GM18502 (cell line): ENCODE measurements around the gene TLL1.

Source experiments
- ATAC-seq: cut with Tn5 transposase; IDR thresholded peaks from one replicate; pipeline ENCODE4 v1.9.1; 2021; ENCODE audit warnings: mild to moderate bottlenecking; ENCODE audit not compliant: unreplicated experiment, poor library complexity

TLL1 gene

DNA sequence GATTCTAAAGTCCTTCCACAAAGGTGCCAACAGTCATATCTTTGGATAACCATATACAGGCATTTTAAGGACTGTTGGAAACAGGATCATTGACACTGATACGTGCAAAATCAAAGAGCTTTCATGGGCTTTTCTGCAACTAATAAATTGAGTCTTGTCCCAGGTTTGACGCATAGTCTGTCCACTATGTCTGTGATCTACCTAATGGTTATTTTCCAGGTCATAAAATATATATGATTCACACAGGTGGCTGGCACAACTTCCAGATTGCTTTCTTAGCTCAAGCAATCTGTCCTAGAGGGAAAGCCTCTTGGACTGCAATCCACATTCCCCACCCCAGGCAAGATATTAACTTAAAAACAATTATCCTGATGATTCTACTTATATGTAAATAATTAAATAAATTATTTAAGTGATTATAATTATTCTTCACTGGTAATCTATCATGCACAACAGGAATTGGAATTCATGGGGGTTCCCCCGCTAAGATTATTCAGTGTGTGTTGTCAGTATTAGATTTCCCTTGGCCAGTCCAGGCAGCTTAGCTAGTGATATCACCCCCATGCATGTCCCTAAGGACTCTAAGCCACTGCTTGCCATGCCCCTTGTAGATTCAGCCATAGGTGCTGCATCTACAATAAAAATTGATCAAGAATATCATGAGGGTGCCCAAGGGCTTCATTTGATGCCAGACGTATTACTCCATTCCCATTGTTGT lies 97.8 kb downstream of the TLL1 start:
- ATAC-seq, result no peak

DNA sequence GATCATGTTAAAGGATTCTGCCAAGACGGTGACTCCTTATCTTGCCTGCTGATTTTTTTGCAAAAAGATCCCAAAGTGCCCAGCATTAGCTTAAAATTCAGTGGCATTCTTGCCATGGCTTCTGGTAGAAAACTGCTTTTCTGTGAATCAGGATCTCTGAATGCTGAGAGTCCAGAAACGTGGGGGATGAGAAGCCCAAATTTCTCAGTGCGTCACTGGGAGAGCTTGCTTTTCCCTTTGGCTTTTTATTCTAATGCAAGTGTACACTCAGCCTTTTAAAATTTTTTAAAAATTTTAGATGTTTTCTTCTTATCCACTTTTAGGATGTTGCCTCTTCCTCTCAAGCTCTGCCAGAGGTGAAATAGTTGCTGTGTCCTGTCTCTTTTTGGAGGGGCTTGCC lies 98.4 kb downstream of the TLL1 start:
- no peak for ATAC-seq

DNA sequence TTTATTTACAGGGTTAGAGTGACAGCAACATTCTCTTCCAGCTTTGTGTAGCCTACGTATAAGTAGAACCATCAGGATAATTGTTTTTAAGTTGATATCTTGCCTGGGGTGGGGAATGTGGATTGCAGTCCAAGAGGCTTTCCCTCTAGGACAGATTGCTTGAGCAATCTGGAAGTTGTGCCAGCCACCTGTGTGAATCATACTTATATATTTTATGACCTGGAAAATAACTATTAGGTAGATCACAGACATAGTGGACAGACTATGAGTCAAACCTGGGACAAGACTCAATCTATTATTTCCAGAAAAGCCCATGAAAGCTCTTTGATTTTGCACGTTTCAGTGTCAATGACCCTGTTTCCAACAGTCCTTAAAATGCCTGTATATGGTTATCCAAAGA lies 98.9 kb downstream of the TLL1 start:
- no peak for ATAC-seq

DNA sequence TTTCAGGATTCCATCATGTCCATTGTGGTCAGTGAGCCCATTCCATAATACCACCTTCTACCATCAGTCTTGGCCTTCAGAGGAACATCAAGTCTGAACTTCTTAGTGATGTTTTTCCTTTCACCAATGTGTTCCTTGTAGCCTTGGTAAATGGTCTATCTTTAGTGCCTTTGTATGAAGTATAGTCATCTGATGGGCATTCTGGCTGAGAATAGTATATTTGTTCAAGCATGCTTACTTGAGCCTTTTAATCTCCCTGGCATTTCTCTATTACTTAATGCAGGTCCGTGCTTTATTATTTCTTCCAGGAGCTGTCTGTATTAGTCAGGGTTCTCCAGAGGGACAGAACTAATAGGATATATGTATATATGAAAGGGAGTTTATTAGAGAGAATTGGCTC lies 99.7 kb downstream of the TLL1 start:
- ATAC-seq, result no peak

DNA sequence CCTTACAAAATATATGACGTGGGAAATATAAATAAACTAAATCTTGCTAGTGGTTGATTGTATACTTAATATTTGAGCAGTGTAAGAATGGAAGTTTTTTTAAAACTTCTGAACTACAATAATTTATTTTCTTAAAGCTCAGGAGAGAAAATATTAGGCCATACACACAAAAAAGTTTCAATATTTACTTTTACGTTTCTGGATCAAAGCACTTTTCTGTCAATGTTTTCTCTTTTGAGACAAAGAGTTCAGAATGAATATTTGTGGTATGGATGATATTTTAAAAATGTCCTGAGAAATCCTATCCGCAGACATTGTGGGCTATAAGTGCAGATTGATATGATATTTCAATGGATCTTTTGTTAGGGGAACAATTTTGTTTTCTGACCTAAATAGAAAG lies 109.9 kb downstream of the TLL1 start:
- no peak for ATAC-seq

DNA sequence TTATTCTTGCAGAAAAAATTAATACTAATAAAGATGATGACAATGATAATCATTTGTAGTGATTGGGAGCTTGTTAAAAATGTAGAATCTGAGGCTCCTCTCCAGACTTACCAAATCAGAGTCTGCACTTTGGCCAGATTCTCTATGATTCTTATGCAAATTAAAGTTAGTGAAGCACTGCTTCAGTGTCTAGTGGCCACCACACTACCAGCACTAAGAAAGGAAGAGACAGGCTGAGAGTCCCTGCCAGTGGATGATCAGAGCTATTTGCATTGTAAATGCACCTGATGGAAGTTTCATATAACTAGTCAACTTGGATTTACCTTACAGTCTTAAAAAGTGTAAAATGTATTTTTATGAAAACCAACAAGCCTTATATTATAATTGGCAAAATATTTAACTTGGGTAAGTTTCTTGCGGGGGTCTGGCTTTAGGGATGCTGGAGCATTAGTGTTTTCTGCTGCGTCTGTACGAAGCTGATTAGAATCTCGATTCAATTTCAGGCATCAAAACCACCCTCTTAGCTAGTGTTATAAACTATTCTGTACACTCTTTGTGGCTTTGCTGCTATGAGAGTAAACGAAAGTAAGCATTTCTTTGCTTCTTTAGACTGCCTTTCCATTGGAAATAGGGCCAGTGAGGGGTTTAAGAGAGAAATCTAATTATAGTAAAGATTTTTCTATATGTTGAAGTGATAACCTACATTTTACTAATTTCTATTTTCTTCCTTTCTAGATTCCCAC lies 114.1 kb downstream of the TLL1 start:
- ATAC-seq, result no peak

DNA sequence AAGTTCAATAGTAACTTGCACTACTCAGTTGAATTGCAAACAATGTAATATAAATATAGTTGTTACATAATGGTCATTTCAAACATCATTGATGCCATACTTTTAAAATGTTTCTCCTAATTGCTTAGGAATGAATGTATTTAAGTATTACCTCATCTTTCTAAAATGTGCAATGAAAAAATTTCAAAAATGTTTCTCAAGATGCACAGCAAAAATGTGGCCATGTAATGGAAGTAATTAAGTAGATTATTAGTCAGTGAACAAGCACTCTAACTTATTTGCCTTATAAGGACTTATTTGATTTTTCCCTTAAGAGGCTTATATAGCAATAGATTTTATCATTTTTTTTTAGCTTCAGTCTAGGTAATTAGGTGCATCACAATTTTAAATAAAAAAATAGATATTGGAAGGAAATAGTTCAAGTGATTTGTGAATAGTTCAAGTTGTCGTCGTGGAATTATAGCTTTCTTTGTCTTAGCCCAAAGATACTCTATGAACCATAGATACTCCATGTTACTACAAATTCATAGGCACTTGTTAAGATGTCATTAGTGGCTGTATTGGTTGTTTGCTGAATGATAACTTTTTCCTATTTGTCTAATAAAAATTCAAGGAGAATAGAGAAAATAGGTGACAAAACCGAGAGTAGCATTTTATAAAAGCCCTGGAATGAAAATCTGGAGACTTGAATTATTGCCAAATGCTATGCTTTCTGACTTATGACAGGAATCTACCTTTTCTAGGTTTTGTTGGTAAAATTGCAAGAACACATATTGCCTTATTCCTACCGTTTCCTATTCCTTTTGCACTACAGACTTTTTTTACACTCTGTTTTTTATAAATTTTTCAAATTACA lies 118.5 kb downstream of the TLL1 start:
- ATAC-seq, result no peak

DNA sequence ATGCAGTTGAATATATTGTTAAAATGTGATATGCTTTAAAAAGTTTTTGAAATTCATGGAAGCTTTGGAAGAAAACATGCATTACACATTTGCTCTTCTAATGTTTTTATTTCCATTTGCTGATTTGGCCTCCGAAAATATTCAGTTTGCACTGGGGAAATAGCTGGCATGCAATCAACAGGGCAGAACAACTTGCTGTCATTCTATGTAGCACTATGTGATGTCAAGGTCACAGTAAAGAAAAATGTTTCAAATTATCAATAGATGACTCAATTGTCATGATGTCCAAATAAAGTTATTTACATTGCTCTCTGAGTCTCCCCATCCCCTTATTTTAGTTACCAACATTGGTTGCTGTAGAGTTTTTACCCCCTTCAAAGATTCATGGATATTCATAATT lies 119.2 kb downstream of the TLL1 start:
- ATAC-seq, result no peak

DNA sequence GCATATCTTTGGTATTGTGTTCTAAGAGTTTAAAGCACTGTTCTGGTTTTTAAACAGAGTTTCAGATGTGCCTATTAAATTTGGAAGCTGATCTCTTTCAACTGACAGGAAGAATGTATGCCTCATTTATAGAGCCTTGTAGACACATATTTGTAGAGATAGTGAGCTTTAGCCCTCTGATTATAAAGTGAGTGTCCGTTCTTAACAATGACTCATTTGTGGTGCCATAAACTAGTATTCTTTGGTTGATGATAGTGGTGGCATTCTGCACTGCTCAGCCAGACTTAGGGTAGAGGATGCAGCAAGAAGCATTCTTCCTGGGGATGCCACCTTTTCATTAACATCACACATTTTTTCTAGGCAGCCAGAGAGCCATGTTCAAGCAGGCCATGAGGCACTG lies 121.7 kb downstream of the TLL1 start:
- no peak for ATAC-seq

DNA sequence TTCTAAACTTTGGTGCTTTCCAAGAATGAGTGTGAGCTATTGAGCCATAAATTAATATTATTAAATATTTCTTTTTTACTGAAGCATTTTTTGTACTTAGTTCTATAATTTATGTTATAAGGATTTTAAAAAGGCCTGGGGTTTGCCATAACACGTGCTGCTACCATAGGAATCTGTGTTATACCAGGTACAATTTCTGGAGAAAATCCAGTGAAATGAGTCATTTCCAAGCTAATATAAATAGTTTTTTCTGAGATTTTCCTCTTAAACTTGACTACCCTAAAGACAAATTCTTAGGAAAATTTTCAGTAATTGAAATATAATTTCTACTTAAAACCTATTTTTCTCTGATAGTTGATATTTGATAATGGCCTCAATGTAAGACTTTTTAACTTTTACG lies 130.8 kb downstream of the TLL1 start:
- ATAC-seq, result no peak

DNA sequence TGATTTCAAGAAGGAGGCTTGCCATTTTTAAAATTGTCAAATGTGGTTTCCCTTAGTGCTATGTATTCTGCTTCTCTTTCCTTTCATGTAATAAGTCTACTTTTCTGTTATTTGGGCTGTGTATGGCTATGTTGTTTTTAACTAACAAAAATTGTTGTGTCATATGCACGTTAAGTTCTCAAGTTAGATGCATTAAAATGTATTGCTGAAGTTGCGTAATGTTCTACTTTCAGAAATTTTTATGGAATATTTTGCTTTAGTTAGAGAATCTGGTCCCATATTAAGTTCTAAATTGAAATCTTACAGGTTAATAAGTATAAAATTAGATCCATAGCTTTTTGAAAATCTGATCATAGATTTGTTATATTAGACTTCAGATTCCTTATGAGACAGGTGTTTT lies 133.2 kb downstream of the TLL1 start:
- ATAC-seq, result no peak

DNA sequence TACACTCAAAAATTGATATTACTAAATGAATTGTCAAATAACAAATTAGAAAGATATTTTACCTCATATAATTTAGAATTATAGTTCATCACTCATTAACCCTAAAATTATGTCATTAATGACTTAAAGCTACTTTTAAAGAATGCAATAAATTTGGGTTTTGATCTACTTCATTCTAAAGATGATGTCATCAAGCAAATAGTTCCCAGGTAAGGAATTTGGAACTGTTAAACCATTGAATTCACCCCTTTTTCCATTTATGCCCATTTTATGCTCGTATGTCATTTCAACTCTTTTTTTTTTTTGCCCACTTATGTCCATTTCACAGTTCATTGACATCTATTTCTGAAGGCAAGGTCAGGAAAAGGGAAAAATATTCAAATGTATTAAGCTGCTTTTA lies 135.5 kb downstream of the TLL1 start:
- ATAC-seq, result no peak

DNA sequence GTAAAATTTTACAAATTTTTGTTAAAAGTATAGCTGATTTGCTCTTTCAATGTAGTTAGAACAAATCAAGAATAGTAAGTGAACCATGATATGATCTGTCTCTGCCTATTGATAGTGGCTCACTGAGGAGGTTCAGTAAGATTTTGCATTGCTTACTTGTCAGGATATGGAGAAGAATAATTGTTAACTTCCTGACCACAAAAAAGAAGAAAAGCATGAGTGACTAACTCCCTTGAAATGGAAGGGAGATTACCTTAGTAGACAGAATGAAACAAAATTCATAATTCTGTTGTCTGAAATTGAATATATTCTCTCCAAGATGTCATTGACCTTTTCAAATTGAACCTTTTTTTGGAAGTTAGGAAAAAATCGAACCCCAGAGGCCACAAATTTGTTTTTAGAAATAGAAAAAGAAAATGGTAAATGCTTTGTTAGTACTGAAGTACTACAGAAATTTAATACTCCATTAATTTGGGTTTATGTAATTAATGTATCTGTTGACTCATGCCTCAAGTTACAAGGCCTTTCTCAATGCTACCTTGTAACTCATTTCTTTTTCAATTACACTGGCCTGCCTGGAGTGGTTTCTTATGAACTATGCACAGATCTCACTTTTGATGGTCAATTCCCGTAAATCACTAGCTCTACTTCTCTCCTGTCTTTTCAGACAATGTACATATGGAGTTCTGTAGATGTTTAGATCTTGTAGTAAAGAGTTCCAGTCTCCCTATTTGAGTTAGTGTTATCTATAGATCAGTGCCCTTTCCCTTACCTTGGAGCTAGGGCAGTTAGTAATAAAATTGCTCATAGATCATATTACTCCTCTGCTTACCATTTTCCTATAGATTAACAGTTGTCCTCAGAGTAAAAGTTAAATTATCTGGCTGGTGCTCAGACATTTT lies 139.3 kb downstream of the TLL1 start:
- ATAC-seq, result no peak

DNA sequence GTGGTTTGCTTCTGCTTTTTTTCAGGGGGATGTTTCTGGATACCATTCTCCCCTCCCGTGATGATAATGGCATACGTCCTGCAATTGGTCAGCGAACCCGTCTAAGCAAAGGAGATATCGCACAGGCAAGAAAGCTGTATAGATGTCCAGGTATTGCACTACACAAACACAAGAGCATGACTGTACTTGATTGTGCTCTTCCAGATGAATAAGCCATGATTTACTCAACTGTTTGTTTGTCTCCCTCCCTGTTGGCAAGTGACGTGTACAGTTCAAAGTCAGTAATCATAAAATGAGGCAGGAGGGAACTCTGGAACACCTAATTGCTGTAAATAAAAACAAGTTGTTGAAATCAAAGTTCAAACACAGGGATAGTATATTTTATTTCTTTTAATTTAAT lies 141.4 kb downstream of the TLL1 start:
- no peak for ATAC-seq

DNA sequence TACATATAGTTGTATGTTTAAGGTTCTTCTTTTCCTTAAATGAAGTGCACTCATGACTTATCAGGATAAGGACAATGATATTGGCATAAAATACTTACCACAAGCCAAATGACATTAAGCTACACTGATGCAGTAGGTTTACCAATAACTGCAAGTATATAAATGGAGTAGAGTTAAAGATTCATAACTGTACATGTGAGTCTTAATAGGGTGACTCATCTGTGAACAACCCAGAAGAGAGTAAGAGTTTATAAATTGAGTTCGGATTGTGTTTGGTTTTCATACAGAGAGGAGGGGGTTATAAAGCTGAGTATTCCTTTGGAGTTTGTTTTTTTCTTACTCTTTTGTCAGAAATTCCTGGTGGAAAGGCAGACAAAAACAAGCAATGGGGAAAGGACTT lies 144.8 kb downstream of the TLL1 start:
- ATAC-seq, result no peak

DNA sequence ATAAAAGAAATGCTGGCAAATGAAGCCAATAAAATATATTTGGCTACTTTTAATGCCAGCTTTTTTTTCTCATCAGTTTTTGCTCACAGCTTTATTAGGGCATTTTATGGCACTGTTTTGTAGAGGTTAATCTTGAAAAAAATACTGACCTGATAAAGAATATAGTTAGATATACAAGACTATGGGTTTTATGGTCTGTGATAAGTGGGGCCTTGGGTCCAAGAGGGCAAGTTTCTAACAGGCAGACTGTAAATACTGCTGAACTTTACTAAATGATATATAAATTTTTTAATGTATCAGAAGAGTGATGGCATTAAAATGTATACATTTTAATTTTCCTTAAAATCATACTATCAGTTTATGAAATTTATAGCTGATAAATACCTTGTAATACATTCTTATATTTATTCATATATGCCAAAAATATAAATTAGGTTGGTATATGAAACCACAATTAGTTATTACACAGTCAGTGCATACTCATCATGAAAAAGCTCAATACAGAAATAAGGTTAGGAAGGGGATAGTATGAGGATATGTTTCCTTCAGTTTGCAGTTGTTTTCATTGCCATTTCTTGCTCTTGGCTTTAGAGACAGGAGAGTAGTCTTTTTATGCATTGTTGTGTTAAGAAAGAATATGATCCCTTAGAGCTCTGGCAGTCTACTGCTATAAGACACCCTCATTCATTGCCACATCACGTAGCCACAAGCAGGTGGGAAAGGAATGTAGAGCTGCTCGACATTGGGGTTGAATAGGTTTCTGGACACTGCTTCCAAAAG lies 146.6 kb downstream of the TLL1 start:
- ATAC-seq, result no peak

DNA sequence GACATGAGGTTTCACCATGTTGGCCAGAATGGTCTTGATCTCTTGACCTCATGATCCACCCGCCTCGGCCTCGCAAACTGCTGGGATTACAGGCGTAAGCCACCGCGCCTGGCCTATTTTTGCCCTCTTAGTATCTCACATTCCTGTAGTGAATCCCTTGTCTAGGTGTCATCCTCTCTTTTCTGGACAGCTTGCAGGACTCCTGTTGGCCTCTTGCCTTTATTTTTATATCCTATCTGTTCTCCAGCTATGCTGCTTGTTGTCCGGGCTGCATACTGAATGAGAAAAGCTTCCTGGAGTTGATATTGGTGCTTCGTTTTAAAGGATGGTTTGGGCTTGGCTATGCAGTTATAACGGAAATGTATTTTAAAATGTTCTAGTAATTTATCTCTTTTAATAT lies 148.6 kb downstream of the TLL1 start:
- ATAC-seq, result no peak

DNA sequence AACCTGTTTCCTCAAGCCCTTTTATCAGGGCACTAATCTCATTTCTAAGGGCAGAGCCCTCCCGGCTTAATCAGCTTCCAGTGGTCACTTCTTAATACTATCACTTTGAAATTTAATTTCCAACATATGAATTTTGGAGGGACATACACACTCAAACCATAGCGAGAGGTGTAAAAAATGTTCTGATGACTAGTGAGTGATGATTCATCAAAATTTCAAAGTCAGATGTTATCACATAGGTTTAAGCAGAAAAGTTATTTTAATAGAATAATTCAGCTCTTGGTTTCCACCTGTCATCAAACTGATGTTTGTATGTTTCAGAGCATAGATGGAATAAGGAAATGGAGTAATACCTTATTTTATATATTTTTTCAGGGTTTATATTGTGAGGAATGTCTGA lies 161.9 kb downstream of the TLL1 start:
- ATAC-seq, result no peak

DNA sequence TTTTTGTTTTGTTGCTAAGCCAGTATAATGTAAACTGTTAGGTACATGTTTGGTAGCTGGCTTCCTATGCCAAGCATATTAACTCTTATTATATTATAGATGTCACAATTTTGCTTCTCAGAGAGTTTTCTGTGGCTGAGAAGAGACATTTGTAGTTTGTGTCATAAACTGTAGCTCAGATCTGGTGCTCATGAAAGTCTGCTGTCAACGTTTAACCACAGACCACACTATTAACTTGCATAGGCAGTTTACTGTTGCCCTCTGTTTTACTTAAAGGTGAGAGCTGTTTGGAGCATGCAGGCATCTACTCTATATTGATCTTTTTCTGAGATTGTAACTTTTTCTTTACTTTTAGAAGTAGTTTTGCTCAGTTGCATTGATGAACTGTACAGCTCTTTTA lies 166.8 kb downstream of the TLL1 start:
- no peak for ATAC-seq
